Endothelial cell of umbilical vein (primary cell): ENCODE results near the gene SUPT4H1. TPM values are rescaled to one million over a fixed set of nuclear protein-coding genes. Genes with fewer than 3 reads are reported as not detected.

Source experiments
- BruUV-seq: library from RNA; stranded (reverse); fragments of 400-500 nt; replicated peaks from 2 replicates; lab custom pipeline; 2021; lab: Mats Ljungman, UMichigan
- CTCF ChIA-PET: fragments of 300-600, 350-600 bp; sonication (Branson Sonifier 250); formaldehyde crosslinking; loops from one replicate; lab custom pipeline; 2021; ENCODE audit warnings: antibody characterized with exemption, inconsistent platforms; lab: Charles Lee
- POLR2A ChIA-PET: fragments of 300-600, 350-600 bp; sonication (Branson Sonifier 250); formaldehyde crosslinking; loops from one replicate; lab custom pipeline; 2021; ENCODE audit warnings: antibody characterized with exemption, inconsistent platforms; lab: Charles Lee
- DNase-seq: peaks from one replicate; pipeline ENCODE4 v3.0.0-alpha.2; 2011; ENCODE audit warnings: low read depth, low spot score
- FAIRE-seq: peaks from 2 replicates; lab custom pipeline; 2011; peaks lifted over from hg19 to GRCh38; lab: Jason Lieb, UNC
- H2AFZ ChIP-seq: 2 replicates; pipeline ENCODE4 v1.6.0; 2012; ENCODE audit warnings: low read depth, low read length, control low read depth, inconsistent platforms
- H3K27ac ChIP-seq: 2 replicates; pipeline ENCODE4 v1.5.1; 2011; ENCODE audit warnings: low read depth, mild to moderate bottlenecking, control low read depth, low read length, moderate library complexity; ENCODE audit not compliant: insufficient read depth
- H3K27me3 ChIP-seq, 2 experiments: 2 replicates each; pipeline versions ENCODE4 v1.6.0 to v1.6.1; 2011; ENCODE audit warnings: low read length in 2 of 2, mixed read lengths in 1 of 2; ENCODE audit not compliant: control insufficient read depth in 2 of 2, insufficient read depth in 2 of 2
- H3K36me3 ChIP-seq, 2 experiments: 2 replicates in 1 of 2; 3 replicates in 1 of 2; pipeline ENCODE4 v1.5.1; 2011; ENCODE audit warnings: low read length in 2 of 2, mild to moderate bottlenecking in 1 of 2, moderate library complexity in 1 of 2; ENCODE audit not compliant: control insufficient read depth in 2 of 2, insufficient read depth in 2 of 2; ENCODE audit errors: extremely low read depth in 1 of 2
- H3K4me1 ChIP-seq: 3 replicates; pipeline ENCODE4 v1.5.1; 2011; ENCODE audit warnings: mild to moderate bottlenecking, low read length; ENCODE audit not compliant: control insufficient read depth, insufficient read depth; ENCODE audit errors: extremely low read depth
- H3K4me2 ChIP-seq: 2 replicates; pipeline ENCODE4 v1.6.1; 2011; ENCODE audit warnings: low read length, control low read depth, mixed read lengths; ENCODE audit not compliant: insufficient read depth
- H3K4me3 ChIP-seq, 3 experiments: fragments of 200-600 bp in 1 of 3; sonication (generic), shearing (Covaris generic) in 1 of 3; replicated peaks in 1 of 3; 2 replicates each; pipeline ENCODE4 v1.5.1; 2011 to 2016; ENCODE audit warnings: control low read depth in 3 of 3, low read length in 3 of 3, mild to moderate bottlenecking in 2 of 3, inconsistent platforms in 1 of 3, low read depth in 1 of 3, moderate library complexity in 1 of 3; ENCODE audit not compliant: insufficient read depth in 1 of 3
- H3K79me2 ChIP-seq: 2 replicates; pipeline ENCODE4 v1.6.0; 2012; ENCODE audit warnings: low read length, inconsistent platforms; ENCODE audit not compliant: control insufficient read depth, insufficient read depth
- H3K9ac ChIP-seq: replicated peaks from 2 replicates; pipeline ENCODE3; 2011; ENCODE audit warnings: low read length, control low read depth; ENCODE audit not compliant: insufficient read depth; ENCODE audit errors: extremely low read depth
- H3K9me1 ChIP-seq: replicated peaks from 3 replicates; pipeline ENCODE4 v1.6.0; 2011; ENCODE audit warnings: mild to moderate bottlenecking, low read length; ENCODE audit not compliant: control insufficient read depth, insufficient read depth; ENCODE audit errors: extremely low read depth
- H3K9me3 ChIP-seq: replicated peaks from 2 replicates; pipeline ENCODE4 v1.5.1; 2012; ENCODE audit warnings: low read length, inconsistent platforms; ENCODE audit not compliant: control insufficient read depth, insufficient read depth
- H4K20me1 ChIP-seq: replicated peaks from 2 replicates; pipeline ENCODE3; 2011; ENCODE audit warnings: mild to moderate bottlenecking, low read length; ENCODE audit not compliant: control insufficient read depth, insufficient read depth; ENCODE audit errors: extremely low read depth
- EZH2 ChIP-seq: IDR thresholded peaks from 2 replicates; pipeline ENCODE4 v1.6.1; 2012; ENCODE audit warnings: borderline replicate concordance, low read depth, mild to moderate bottlenecking, moderate library complexity, low read length, inconsistent platforms; ENCODE audit not compliant: severe bottlenecking
- FOS ChIP-seq: IDR thresholded peaks from 2 replicates; pipeline ENCODE4 v1.6.1; 2011; ENCODE audit warnings: mild to moderate bottlenecking, low read length, moderate library complexity, borderline replicate concordance; ENCODE audit not compliant: insufficient read depth
- GATA2 ChIP-seq: IDR thresholded peaks from 2 replicates; pipeline ENCODE4 v1.7.0; 2011; ENCODE audit warnings: low read depth, mild to moderate bottlenecking, moderate library complexity, mixed read lengths, low read length; ENCODE audit not compliant: insufficient read length, insufficient read depth
- MYC ChIP-seq: IDR thresholded peaks from one replicate; pipeline ENCODE4 v1.6.1; 2011; ENCODE audit warnings: mild to moderate bottlenecking, low read depth, low read length
- POLR2A ChIP-seq: IDR thresholded peaks from 2 replicates; pipeline ENCODE4 v1.6.1; 2012; ENCODE audit warnings: low read depth, mild to moderate bottlenecking, control low read depth, low read length
- POLR2AphosphoS5 ChIP-seq: IDR thresholded peaks from 2 replicates; pipeline ENCODE4 v1.6.1; 2012; ENCODE audit warnings: low read depth, mild to moderate bottlenecking, control low read depth, low read length, moderate library complexity; ENCODE audit not compliant: insufficient read depth
- dilution Hi-C: fragments of 300-500 bp; cut with MboI; formaldehyde crosslinking; loops from one replicate; pipeline ENCODE4 v1.15.0; 2019; ENCODE audit warnings: low sequenced_read_pairs; ENCODE audit not compliant: extremely low pct_ligation_motif_present
- intact Hi-C: fragments of 100-400 bp; cut with micrococcal nuclease; formaldehyde crosslinking; loops from one replicate; pipeline ENCODE4 v1.10.0; 2022
- polyA plus RNA-seq, 4 experiments: library from polyadenylated mRNA; depleted of rRNA in 3 of 4; stranded (reverse) in 3 of 4; unstranded in 1 of 4; fragments of >200 nt; gene quantifications; 2 replicates each; pipeline versions ENCODE4 v1.2.1 to v1.2.3, GENCODE V29; 2011 to 2012; ENCODE audit warnings: missing spikeins in 1 of 4
- total RNA-seq: library from RNA; stranded (reverse); gene quantifications from 2 replicates; pipeline ENCODE4 v1.2.3, GENCODE V29; 2021
- TF ChIP-seq, protein P1 (sequence below): IDR thresholded peaks from 2 replicates; pipeline ENCODE4 v1.6.1; 2011; ENCODE audit not compliant: insufficient read depth, insufficient read length

SUPT4H1 gene
- total and polyA plus RNA-seq, 2 donors (not counting 3 experiments of a cell fraction or from before 2014, with no cell fraction given), result 77.5 to 154 TPM

DNA sequence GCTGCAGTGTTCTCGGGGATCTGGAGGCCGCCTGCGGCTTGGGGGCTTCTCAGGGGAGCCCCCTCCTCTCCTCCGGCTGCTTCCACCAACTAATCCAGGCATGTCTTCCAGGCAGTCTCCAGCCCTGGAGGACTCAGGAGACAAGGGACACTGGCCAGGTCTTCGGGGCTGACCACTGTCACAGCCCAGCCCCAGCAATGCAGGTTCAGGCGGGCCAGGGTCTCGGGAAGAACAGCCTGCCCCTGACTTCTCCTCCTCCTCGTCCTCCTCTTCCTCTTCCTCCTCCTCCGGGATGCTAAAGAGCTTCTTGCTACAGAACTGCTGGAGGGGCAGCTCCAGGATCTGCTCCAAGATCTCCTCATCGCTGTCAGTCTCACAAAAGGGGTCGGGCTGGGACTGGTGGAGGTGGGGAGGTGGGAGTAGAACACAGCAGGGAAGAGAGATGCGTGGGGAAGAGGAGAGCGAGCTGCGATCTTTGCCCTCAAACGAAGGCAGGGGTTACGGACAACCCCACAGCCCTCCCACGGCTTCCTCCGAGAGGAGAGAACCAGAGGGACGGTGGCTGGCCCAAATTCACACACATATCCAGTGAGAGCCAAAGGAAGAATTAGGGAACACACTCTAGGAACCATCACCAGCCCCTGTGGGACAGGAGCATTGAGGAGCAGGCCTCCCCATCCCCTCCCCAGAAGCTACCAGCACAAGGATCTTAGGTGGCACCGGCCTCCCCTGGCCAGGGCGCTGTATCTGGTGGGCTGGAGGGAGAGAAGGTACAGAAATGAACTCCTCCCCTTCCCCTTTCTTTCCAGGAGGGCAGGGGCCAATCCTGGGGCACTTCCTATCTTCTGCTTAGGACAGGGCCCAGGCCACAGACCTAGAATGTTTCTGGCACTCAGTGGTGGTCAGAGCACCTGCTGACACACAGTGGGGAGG, 42.8 kb downstream of the SUPT4H1 start:
- H3K27ac ChIP-seq, result no peak overlapping the region
- TF ChIP-seq EZH2 (no peak), MYC (no peak), POLR2AphosphoS5 (no peak), POLR2A (no peak), FOS (no peak), GATA2 (no peak)
- TF ChIP-seq, protein P1, sequence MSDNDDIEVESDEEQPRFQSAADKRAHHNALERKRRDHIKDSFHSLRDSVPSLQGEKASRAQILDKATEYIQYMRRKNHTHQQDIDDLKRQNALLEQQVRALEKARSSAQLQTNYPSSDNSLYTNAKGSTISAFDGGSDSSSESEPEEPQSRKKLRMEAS, result no peak
- no peak overlapping the region for H3K4me2 ChIP-seq
- FAIRE-seq, result no peak
- intact Hi-C loops (loop anchor here (1.0 kb wide), 1 partner anchor 138 kb away; no protein-coding TSS in a partner anchor), dilution Hi-C loops (no loop called here)
- no peaks in the 10 kb centered on the region for H3K4me1 ChIP-seq
- H3K9ac ChIP-seq, result no peak overlapping the region
- no peaks in the 10 kb centered on the region for H4K20me1 ChIP-seq
- no TSS peak for BruUV-seq
- ChIA-PET CTCF (interaction anchor here (1.2 to 2.8 kb wide), 5 partner anchors 9 to 139 kb away, joined by 3 to 26 read pairs (median 6); partner anchors contain the start of genes RNF43 and TSPOAP1), POLR2A (no interaction called here)
- DNase-seq, result no peak
- no peaks in the 10 kb centered on the region for H3K36me3 ChIP-seq
- no peaks in the 10 kb centered on the region for H3K27me3 ChIP-seq
- no peaks in the 10 kb centered on the region for H3K9me3 ChIP-seq
- H3K4me3 ChIP-seq, result no peak overlapping the region
- H3K9me1 ChIP-seq, result no peaks in the 10 kb centered on the region
- H2AFZ ChIP-seq, result no peak overlapping the region
- H3K79me2 ChIP-seq, result no peaks in the 10 kb centered on the region
